IPS-NIHi11 (cell line): ENCODE data around the gene PSORS1C2.
"Not testable (repeated sequence)": the region's sequence is repeated elsewhere in the genome, so short reads cannot be mapped to it uniquely, and the experiment has no call there.

Experiments
- DNase-seq: peaks from one replicate; pipeline ENCODE4 v3.0.0; 2012; ENCODE audit warnings: mixed read lengths, low spot score

Gene PSORS1C2

GRCh38 chr6:31165986-31166385 lies 27.1 kb upstream of the PSORS1C2 start:
- no peak for DNase-seq

GRCh38 chr6:31165064-31165832 lies 26.4 kb upstream of the PSORS1C2 start:
- DNase-seq: not testable (repeated sequence)

- DNase-seq: not testable (repeated sequence)
These were observed 25.7 kb upstream of the PSORS1C2 start for GRCh38 chr6:31164475-31165063.

GRCh38 chr6:31163922-31164321 lies 25.1 kb upstream of the PSORS1C2 start:
- DNase-seq: no peak

GRCh38 chr6:31162463-31163165 lies 23.7 kb upstream of the PSORS1C2 start:
- no peak for DNase-seq

GRCh38 chr6:31161216-31162126 lies 22.6 kb upstream of the PSORS1C2 start:
- no peak for DNase-seq

- DNase-seq: peak; percentile 61
These were observed 20.3 kb upstream of the PSORS1C2 start for GRCh38 chr6:31158863-31159855.

- peak; percentile 98 for DNase-seq
These were observed 19.4 kb upstream of the PSORS1C2 start, which contains the start of gene TCF19 for GRCh38 chr6:31158140-31158862. Gene TCF19, plus strand, starts transcription at chr6:31158589. Its CDS starts 881 bp downstream, at chr6:31159470.

- DNase-seq: no peak
These were observed 18.8 kb upstream of the PSORS1C2 start, which contains the start of gene CCHCR1 for GRCh38 chr6:31157513-31158139. Gene CCHCR1, minus strand, starts transcription at chr6:31157802. Its CDS starts 202 bp downstream, at chr6:31157600.

GRCh38 chr6:31156641-31157040 lies 17.8 kb upstream of the PSORS1C2 start:
- DNase-seq: no peak

GRCh38 chr6:31154436-31154835 lies 15.6 kb upstream of the PSORS1C2 start:
- no peak for DNase-seq

GRCh38 chr6:31152781-31153180 lies 13.9 kb upstream of the PSORS1C2 start:
- DNase-seq: no peak

GRCh38 chr6:31149827-31150447 lies 11.1 kb upstream of the PSORS1C2 start:
- DNase-seq: no peak

GRCh38 chr6:31145386-31145785 lies 6.5 kb upstream of the PSORS1C2 start:
- no peak for DNase-seq

- DNase-seq: no peak
These were observed 6.1 kb upstream of the PSORS1C2 start for GRCh38 chr6:31144970-31145340.

GRCh38 chr6:31144296-31144969 lies 5.6 kb upstream of the PSORS1C2 start:
- no peak for DNase-seq

- peak; percentile 74 for DNase-seq
These were observed 4.3 kb upstream of the PSORS1C2 start for GRCh38 chr6:31143148-31143547.

- no peak for DNase-seq
These were observed 3.5 kb upstream of the PSORS1C2 start for GRCh38 chr6:31142361-31142761.
